Measurements from ENCODE around the gene STARD10.

STARD10 gene

DNA sequence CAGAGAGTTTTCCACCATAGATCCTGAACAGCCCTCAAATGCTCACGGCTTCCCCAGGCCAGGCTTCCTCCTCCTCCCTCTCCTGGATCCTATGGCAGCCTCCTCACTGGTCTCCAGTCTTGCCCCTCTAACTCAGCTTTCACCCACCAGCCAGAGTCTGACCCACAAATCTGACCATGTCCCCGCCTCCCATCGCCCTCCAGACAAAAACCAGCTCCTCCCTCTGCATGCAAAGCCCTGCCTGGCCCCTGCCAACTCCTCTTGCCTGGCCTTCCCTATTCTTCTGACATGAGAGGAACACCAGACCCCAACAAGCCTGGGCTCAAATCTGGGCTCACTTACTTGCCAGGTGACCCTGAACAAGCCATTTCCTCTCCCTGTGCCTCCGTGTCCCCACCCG is 87.3 kb downstream of the STARD10 start:
- DNase-seq (ENCODE audit: low read depth in 3 of 3), result no peak

DNA sequence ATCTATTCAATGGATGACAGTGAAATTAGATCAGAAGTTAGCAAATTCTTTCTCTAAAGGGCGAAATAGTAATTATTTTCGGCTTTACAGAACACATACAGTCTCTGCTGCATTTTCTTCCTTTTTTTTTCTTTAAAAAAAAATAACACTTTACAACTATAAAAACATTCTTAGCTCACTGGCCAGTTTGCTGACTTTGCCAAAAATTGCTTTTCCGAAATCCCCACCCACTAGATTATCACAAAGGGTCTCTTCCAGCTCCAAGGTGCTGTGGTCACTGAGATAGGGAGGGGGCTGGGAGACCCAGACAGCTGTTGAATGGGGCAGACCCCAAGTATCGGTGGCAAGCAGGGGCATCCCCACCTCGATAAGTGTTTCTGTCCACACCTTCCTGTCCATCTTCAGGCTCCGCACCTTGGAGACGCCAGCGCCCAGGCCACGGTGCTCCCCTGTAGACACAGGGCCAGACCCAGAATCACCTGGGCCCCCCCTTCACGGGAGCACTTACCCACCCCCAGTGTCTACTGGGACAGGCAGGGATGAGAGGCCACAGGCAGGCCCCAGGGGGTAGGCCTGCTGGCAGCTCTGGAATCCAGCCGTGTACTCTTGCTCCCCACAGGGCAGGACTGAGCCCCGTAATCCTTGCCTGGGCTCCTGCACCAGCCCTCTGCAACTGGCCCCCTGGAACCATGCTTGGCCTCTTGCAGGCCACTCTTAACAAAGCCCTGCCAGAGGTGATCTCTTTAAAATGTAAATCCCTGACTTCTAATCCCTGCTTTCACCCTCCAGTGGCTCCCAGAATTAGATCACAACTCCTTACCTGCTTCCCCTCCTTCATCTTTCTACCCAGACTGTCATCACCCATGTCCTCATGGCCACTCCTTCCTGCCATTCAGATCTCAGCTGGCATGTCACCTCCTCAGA is 88.1 kb downstream of the STARD10 start:
- DNase-seq (ENCODE audit: low read depth in 3 of 3), result no peak

DNA sequence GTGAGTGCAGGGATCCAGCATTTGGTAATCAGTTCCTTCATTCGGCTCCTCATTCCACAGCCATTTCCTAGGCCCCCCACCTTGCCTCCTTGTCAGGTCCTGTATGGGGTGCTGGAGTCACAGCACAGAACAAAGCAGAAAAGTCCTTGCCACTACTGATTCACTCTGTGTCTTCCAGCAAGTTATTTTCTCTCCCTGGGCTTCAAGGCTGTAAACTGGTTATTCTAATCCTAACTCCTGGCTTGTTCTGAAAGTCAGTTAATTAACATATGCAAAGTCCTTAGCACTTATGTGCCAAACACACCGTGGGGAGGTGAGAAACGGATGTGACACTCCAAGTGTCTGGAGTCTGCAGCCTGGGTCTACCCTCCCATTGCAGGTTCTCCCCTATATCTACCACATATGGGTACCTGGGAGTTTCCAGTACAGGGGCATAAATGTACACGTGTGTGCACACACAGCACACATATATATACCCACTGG is 89.0 kb downstream of the STARD10 start:
- DNase-seq (ENCODE audit: low read depth in 3 of 3), result no peak

All from stimulated activated CD4-positive, alpha-beta T cell treated with anti-CD3 and anti-CD28 coated beads, TNF-alpha, amount 100 ng/mL, for 48 hours (primary cell).